ENCODE measurements around the gene FAM110D.

FAM110D gene

DNA sequence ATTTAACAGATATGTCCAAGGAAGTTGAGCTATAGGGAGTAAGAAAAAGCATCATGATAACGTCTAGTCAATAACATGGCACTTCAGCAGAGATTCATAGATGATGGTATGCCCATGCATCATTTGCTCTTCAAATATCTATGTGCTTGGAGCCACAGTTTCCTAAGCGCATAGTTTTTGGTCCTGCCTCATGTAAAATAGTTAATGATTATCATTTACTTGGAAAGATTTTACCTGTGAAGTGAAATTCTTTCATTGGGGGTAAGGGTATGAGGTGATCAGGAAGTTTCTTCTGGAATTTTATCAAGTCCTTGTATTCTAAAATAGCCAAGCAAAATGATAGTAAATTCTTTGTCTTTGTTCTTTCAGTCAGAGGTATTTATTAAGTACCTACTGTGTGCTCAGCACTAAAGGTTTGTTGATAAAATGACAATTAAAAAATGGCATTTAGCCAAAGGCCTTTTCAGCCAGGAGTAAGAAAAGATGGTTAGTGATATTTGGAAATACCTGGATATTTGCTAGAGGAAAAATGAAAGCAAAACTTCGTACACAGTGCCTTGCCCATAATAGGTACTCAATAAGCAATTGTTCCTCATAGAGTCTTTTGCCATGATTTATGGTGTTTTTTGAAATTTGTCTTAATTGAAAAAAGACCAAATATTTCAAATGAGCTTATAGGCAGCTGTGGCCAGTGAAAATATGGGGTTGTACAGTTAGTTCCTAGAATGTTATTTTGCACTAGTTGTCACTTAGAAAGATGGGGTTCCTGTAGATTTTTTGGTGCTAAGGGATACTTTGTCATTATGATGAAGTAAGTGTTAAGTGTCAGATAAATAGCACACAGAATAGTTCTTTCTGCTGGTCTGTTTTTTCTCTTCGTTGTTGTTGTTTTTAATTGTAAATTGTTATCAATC is 34.2 kb upstream of the FAM110D start:
- Histone ChIP-seq H2BK15ac (replicated peaks; ENCODE audit: low read depth) (no peak overlapping the region), H3K79me2 (ENCODE audit: control insufficient read depth, insufficient read depth, low read length) (no peaks in the 10 kb centered on the region), H3K9ac (ENCODE audit: low read length) (no peak overlapping the region), H3K56ac (ENCODE audit: low read length) (no peak overlapping the region), H2BK5ac (ENCODE audit: low read length) (no peak overlapping the region), H3K27ac (ENCODE audit: low read depth, low read length) (no peak overlapping the region), H4K8ac (ENCODE audit: low read depth, low read length) (no peak overlapping the region), H3K4me1 (ENCODE audit: control insufficient read depth, low read depth, low read length) (no peaks in the 10 kb centered on the region), H3K4me2 (ENCODE audit: low read length) (no peak overlapping the region), H3K4ac (ENCODE audit: low read depth, low read length) (no peak overlapping the region), H3K23ac (ENCODE audit: low read length) (no peak overlapping the region), H3K27me3 (ENCODE audit: insufficient read depth, low read length, poor library complexity) (no peaks in the 10 kb centered on the region), H2BK120ac (ENCODE audit: low read depth, low read length) (no peak overlapping the region), H3K18ac (ENCODE audit: low read length) (no peak overlapping the region), H2AK5ac (ENCODE audit: low read length) (no peak overlapping the region), H3K36me3 (ENCODE audit: control insufficient read depth, insufficient read depth, low read length) (no peaks in the 10 kb centered on the region), H3K79me1 (ENCODE audit: low read length) (no peaks in the 10 kb centered on the region), H3K4me3 (ENCODE audit: low read length) (no peak overlapping the region), H4K5ac (ENCODE audit: low read length) (no peak overlapping the region)
- no CpG with 5 or more reads among the region's 4 CpGs for WGBS (ENCODE audit: extremely low coverage, insufficient coverage, low lambda C conversion rate)
- DNase-seq, result no peak

DNA sequence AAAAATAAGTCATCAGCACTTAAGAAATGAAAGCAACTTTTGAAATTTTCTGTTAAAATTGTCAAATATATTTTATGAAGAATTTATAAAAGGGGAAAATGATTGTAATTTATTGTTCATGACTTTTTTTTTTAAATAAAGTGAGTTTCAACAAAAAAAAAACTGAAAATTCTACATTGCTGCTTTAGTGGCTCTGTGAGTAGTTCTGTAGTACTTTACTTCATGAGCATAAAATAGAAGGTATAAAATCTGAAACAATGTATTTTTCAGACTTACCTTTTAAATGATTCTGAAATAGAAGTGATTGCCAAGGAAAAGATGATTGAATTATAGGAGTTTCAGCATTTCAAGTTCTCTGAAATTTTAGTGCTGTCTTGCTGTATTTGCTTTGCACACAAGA is 33.5 kb upstream of the FAM110D start:
- H3K4me2 ChIP-seq (ENCODE audit: low read length), result no peak overlapping the region
- no peaks in the 10 kb centered on the region for H3K36me3 ChIP-seq (ENCODE audit: control insufficient read depth, insufficient read depth, low read length)
- H3K23ac ChIP-seq (ENCODE audit: low read length), result no peak overlapping the region
- H2BK15ac ChIP-seq (replicated peaks; ENCODE audit: low read depth), result no peak overlapping the region
- H2BK120ac ChIP-seq (ENCODE audit: low read depth, low read length), result no peak overlapping the region
- H3K79me2 ChIP-seq (ENCODE audit: control insufficient read depth, insufficient read depth, low read length), result no peaks in the 10 kb centered on the region
- H3K4me3 ChIP-seq (ENCODE audit: low read length), result no peak overlapping the region
- no peak overlapping the region for H2AK5ac ChIP-seq (ENCODE audit: low read length)
- no peak overlapping the region for H3K27ac ChIP-seq (ENCODE audit: low read depth, low read length)
- no peak overlapping the region for H4K8ac ChIP-seq (ENCODE audit: low read depth, low read length)
- H3K27me3 ChIP-seq (ENCODE audit: insufficient read depth, low read length, poor library complexity), result no peaks in the 10 kb centered on the region
- H3K79me1 ChIP-seq (ENCODE audit: low read length), result no peaks in the 10 kb centered on the region
- no peak overlapping the region for H3K9ac ChIP-seq (ENCODE audit: low read length)
- H3K4ac ChIP-seq (ENCODE audit: low read depth, low read length), result no peak overlapping the region
- H3K4me1 ChIP-seq (ENCODE audit: control insufficient read depth, low read depth, low read length), result no peaks in the 10 kb centered on the region
- DNase-seq, result no peak
- no peak overlapping the region for H4K5ac ChIP-seq (ENCODE audit: low read length)
- no peak overlapping the region for H2BK5ac ChIP-seq (ENCODE audit: low read length)
- no peak overlapping the region for H3K18ac ChIP-seq (ENCODE audit: low read length)
- no peak overlapping the region for H3K56ac ChIP-seq (ENCODE audit: low read length)

DNA sequence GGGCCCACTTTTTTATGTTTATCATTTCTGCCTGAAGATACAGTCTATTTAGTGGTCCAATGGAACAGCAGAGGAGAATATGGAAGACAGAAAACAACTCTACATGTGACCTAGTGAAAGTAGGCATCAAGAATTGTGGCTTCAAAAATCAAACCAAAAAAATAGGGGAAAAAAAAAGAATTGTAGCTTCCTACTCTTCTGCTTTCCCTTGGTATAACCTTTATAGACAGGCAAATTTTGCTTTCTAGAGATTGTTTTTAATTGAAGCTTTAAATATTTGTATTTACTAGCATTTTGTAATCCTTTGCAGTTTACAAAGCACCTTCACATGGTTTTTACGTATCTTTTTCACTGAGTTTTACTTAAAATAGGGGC is 32.9 kb upstream of the FAM110D start:
- Histone ChIP-seq H3K4me3 (ENCODE audit: low read length) (no peak overlapping the region), H3K4me2 (ENCODE audit: low read length) (no peak overlapping the region), H3K4me1 (ENCODE audit: control insufficient read depth, low read depth, low read length) (no peaks in the 10 kb centered on the region), H3K79me2 (ENCODE audit: control insufficient read depth, insufficient read depth, low read length) (no peaks in the 10 kb centered on the region), H2BK120ac (ENCODE audit: low read depth, low read length) (no peak overlapping the region), H3K18ac (ENCODE audit: low read length) (no peak overlapping the region), H3K27ac (ENCODE audit: low read depth, low read length) (no peak overlapping the region), H2BK15ac (replicated peaks; ENCODE audit: low read depth) (no peak overlapping the region), H3K79me1 (ENCODE audit: low read length) (no peaks in the 10 kb centered on the region), H2BK5ac (ENCODE audit: low read length) (no peak overlapping the region), H3K36me3 (ENCODE audit: control insufficient read depth, insufficient read depth, low read length) (no peaks in the 10 kb centered on the region), H4K8ac (ENCODE audit: low read depth, low read length) (no peak overlapping the region), H3K4ac (ENCODE audit: low read depth, low read length) (no peak overlapping the region), H3K9ac (ENCODE audit: low read length) (no peak overlapping the region), H3K27me3 (ENCODE audit: insufficient read depth, low read length, poor library complexity) (no peaks in the 10 kb centered on the region), H2AK5ac (ENCODE audit: low read length) (no peak overlapping the region), H4K5ac (ENCODE audit: low read length) (no peak overlapping the region), H3K56ac (ENCODE audit: low read length) (no peak overlapping the region), H3K23ac (ENCODE audit: low read length) (no peak overlapping the region)
- no peak for DNase-seq
- no CpG with 5 or more reads among the region's 1 CpG for WGBS (ENCODE audit: extremely low coverage, insufficient coverage, low lambda C conversion rate)

GRCh38 chr1:26126321-26127084 is 32.4 kb upstream of the FAM110D start:
- H3K18ac ChIP-seq (ENCODE audit: low read length), result no peak overlapping the region
- H3K4me3 ChIP-seq (ENCODE audit: low read length), result no peak overlapping the region
- no peak overlapping the region for H3K4ac ChIP-seq (ENCODE audit: low read depth, low read length)
- H2AK5ac ChIP-seq (ENCODE audit: low read length), result no peak overlapping the region
- H2BK120ac ChIP-seq (ENCODE audit: low read depth, low read length), result no peak overlapping the region
- no peak overlapping the region for H3K27ac ChIP-seq (ENCODE audit: low read depth, low read length)
- no peak overlapping the region for H3K4me2 ChIP-seq (ENCODE audit: low read length)
- H2BK5ac ChIP-seq (ENCODE audit: low read length), result no peak overlapping the region
- peak; percentile 48 for DNase-seq
- H3K9ac ChIP-seq (ENCODE audit: low read length), result no peak overlapping the region
- H4K5ac ChIP-seq (ENCODE audit: low read length), result no peak overlapping the region
- H3K4me1 ChIP-seq (ENCODE audit: control insufficient read depth, low read depth, low read length), result no peaks in the 10 kb centered on the region
- no peaks in the 10 kb centered on the region for H3K79me2 ChIP-seq (ENCODE audit: control insufficient read depth, insufficient read depth, low read length)
- H3K27me3 ChIP-seq (ENCODE audit: insufficient read depth, low read length, poor library complexity), result no peaks in the 10 kb centered on the region
- no CpG with 5 or more reads among the region's 9 CpGs for WGBS (ENCODE audit: extremely low coverage, insufficient coverage, low lambda C conversion rate)
- H3K23ac ChIP-seq (ENCODE audit: low read length), result no peak overlapping the region
- H4K8ac ChIP-seq (ENCODE audit: low read depth, low read length), result no peak overlapping the region
- H3K79me1 ChIP-seq (ENCODE audit: low read length), result no peaks in the 10 kb centered on the region
- H2BK15ac ChIP-seq (replicated peaks; ENCODE audit: low read depth), result no peak overlapping the region
- H3K36me3 ChIP-seq (ENCODE audit: control insufficient read depth, insufficient read depth, low read length), result no peaks in the 10 kb centered on the region
- no peak overlapping the region for H3K56ac ChIP-seq (ENCODE audit: low read length)

DNA sequence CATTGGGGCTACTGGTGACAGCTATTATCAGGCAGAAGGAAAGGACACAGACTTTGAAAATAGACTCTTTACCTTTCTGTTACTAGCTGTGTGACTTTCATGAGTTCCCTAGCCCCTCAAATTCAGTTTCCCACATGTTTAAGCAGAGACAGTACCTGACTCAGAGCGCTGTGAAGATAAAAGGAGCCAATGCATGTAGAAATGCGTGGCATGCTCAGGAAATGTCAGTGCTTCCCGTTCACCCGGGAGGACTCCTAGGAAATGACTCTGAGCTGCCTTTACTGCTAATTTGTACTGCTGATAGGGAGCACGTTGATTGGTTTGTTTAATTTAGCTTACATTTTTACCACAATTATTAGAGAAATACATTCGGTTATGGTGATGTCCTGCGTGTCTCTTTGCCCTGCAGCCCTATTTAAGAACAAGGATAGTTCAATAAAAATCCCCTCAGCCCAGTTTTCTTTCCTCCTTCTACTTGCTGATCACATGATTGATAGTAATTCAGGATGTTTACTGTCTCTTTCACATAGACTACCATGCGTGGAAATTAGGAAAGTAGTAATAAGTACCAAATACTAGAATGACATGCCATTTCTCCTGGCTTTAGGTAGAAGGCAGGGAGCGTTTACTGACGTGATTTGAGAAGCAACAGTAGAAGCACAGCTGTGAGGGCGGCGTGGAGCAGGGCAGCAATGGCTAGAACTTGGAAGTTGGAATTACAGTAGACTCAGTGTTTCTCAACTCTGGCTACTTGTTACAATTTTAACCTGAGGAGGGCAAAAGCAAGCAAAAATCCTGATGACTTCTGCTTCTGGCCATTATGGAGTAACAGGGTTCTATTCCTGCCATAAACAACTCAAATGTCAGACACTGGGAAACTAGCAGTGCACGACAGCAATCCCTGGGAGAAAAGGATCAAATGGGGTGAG is 31.4 kb upstream of the FAM110D start:
- no peak overlapping the region for H2BK5ac ChIP-seq (ENCODE audit: low read length)
- no peak overlapping the region for H2BK120ac ChIP-seq (ENCODE audit: low read depth, low read length)
- H3K56ac ChIP-seq (ENCODE audit: low read length), result no peak overlapping the region
- no peak overlapping the region for H4K5ac ChIP-seq (ENCODE audit: low read length)
- no peak overlapping the region for H2AK5ac ChIP-seq (ENCODE audit: low read length)
- H3K4ac ChIP-seq (ENCODE audit: low read depth, low read length), result no peak overlapping the region
- no peak overlapping the region for H2BK15ac ChIP-seq (replicated peaks; ENCODE audit: low read depth)
- H3K79me1 ChIP-seq (ENCODE audit: low read length), result no peaks in the 10 kb centered on the region
- H3K4me2 ChIP-seq (ENCODE audit: low read length), result no peak overlapping the region
- H3K4me1 ChIP-seq (ENCODE audit: control insufficient read depth, low read depth, low read length), result no peaks in the 10 kb centered on the region
- no peak overlapping the region for H3K18ac ChIP-seq (ENCODE audit: low read length)
- no peaks in the 10 kb centered on the region for H3K27me3 ChIP-seq (ENCODE audit: insufficient read depth, low read length, poor library complexity)
- no peak overlapping the region for H3K27ac ChIP-seq (ENCODE audit: low read depth, low read length)
- no peaks in the 10 kb centered on the region for H3K36me3 ChIP-seq (ENCODE audit: control insufficient read depth, insufficient read depth, low read length)
- H3K23ac ChIP-seq (ENCODE audit: low read length), result no peak overlapping the region
- H3K79me2 ChIP-seq (ENCODE audit: control insufficient read depth, insufficient read depth, low read length), result no peaks in the 10 kb centered on the region
- H4K8ac ChIP-seq (ENCODE audit: low read depth, low read length), result no peak overlapping the region
- DNase-seq, result peak; percentile 55
- no peak overlapping the region for H3K4me3 ChIP-seq (ENCODE audit: low read length)
- H3K9ac ChIP-seq (ENCODE audit: low read length), result no peak overlapping the region
- WGBS (ENCODE audit: extremely low coverage, insufficient coverage, low lambda C conversion rate), result no CpG with 5 or more reads among the region's 13 CpGs
